CD4-positive, alpha-beta T cell treated with Interleukin-17A for 1 hour (primary cell): ENCODE measurements around the gene ZMYM3.

ENCODE experiments used
- DNase-seq: peaks from one replicate; pipeline ENCODE4 v3.0.0-alpha.2; 2020

ZMYM3 gene

DNA sequence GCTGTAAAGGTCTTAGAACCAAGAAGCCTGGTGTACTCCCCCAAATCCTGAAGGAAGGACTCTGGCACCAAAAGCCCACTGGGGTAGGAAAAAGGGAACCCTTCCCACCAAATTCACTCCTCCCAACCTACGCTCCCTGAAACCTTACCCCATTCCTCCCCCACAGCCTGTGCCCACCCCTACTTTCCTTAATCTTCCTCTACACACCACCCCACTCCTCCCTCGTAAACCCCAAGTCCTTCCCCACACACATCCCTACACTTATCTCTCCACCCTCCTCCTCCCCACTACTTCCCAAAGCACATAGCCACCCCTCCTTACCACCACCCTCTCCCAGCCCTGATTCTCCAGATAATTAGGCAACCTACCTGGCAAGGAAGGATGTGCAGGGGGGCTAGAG is 1.7 kb downstream of the ZMYM3 start:
- no peak for DNase-seq

DNA sequence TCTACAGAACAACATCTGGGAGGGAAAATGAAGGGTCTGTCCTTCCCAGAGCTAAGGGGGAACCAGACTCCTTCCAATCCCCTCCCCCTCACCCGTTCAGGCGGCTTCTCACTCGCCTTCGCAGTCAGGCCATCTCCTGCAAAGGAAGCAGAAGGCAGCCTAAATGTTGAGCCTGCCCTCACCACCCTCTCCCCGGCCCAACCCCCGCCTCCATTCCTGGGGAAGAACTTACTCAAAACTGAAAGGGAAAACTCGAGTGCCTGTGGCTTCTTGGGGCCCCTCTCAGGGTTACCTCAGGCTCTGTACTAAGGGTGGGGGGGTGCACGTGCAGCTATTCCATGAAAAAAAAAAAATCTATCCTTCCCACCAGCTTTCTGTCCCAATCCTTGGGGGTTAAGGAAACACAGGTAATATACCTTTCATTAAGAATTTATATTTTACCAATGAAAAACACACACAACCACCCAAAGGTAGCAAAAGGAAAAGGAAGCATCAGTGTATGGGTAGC is 2.4 kb downstream of the ZMYM3 start:
- DNase-seq, result no peak

DNA sequence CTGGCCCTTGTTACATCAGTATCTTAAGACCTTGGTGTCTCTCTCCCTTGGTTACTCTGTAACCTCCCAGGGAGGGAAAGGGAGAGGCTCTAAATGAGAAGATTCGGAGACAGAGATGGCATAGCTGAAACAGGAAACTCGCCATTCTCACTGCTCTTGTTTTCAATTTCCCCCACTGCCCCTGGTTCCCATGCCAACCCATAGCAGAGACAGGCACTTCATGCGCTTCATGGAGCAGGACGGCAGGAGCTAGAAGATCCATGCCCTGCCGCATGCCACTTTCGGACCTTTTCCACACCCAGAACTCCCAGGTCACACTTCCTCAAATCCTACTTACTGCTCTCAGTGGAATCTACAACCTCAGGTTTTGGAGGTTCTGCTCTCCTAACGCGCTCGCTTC is 3.1 kb downstream of the ZMYM3 start:
- no peak for DNase-seq

DNA sequence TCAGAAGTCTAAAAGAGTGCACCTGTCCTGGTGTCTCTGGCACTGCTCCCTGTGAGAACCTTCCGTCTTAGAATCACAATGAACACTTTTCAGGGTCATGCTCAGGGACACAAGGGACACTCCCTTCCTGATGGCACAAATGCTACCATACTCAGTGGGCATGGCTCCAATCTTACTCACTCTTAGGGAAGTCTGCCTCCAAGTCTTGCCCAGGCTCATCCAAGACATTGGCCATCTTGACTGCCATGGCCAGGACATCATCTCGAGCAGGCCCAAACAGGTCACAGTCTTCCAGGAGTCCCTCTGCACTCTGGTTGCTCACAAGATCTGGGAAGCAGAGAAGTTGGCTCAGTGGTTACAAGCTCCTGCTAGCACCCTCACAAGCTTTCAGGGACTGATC is 8.8 kb downstream of the ZMYM3 start:
- no peak for DNase-seq

DNA sequence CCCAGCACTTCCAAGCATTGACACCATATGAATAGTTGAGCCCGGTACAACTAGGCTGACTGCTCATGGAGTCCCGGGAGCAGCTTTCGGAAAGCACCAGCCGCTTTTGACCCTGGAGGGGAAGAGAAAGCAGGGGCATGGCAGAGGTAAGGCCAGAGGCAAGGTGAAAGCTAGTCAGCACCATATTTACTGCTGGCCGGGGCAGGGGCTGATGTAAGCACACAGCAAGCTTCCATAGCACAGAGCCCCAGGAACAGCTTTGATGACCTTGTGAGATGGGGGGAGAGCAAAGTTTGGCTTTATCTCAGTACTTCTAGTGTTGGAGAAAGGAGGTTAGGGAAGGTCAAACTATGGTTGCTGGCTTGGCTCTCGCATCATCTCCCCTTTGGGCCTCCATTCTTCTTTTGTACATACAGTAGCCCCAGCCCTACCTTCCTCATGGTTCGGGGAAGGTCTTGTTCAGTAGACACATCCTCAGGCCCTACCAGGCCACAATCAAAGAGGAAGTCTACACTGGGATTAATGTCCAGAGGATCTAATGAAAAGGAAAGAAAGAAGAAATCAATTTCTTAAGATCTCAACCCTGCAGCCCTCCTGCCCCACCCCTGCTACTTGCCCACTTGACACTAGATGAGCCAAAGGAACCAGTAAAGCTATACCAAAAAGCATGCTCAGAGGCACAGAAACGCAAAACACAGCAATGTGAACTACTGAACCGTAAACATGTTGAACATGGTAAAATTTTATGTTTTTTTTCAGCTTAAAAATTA is 9.4 kb downstream of the ZMYM3 start:
- DNase-seq, result no peak

DNA sequence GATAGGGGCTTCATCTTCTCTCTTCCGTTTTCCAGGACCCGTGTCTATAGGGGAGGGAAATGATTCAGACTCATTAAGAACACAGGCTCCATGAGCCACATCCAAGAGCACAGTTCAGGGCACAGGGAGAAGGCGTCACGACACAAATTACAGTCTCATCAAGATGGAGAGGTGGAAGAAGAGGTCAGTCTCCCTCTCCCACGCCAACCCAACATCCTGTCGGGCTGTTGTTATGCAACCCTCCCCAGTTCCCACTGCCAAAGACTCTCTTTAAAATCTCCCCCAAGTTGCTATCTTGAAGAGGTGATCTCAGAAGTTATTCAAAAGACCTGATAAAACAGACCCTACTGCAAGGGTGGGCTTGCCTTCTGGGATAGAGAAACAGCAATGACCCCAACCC is 12.6 kb downstream of the ZMYM3 start:
- no peak for DNase-seq

DNA sequence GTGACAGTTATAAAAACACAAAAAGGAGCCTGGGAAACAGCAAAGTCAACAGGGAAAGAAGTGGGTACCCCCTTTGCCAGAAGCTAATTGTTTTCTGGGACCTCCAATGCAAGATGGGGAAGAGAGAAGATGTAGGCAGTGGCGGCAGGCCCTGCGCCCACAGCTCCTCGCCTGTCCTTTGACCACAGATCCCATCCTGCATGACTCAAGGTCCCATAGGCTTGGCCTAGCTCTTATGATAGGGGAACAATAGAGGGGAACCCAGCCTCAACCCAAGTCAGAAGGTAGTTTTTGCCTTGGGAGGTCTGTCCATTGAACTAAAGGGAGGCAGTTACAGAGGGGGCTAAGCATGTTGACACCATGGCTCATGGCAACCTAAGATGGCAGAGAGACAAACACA is 14.2 kb downstream of the ZMYM3 start:
- DNase-seq, result no peak

DNA sequence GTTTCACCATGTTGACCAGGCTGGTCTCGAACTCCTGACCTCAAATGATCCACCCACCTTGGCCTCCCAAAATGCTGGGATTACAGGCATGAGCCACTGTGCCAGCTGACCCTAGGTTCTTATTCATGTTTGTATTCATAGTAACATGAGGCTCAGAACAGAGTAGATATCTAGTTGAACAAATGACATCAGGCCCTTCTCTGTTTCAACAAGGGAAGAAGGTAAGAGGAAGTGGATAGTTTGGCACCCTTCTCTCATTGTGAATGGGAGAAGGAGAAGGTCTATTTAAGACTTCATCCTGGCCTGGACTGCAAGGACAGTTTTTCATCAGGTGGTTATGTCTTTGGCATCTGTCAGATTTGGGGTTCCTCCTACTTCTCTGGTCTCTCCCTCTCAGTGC is 17.1 kb downstream of the ZMYM3 start:
- no peak for DNase-seq

DNA sequence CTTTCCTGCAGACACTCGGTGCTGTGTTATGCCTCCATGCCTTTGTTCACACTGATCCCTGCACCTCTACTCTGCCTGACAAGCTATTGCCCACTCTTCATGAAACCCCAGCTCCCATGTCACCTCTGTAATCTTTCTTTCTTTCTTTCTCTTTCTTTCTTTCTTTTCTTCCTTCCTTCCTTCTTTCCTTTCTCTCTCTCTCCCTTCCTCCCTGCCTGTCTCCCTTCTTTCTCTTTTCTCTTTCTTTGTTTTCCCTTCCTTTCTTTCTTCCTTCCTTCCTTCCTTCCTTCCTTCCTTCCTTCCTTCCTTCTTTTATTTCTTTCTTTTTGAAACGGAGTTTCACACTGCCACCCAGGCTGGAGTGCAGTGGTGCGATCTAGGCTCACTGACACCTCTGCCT is 18.5 kb downstream of the ZMYM3 start:
- DNase-seq, result no peak

DNA sequence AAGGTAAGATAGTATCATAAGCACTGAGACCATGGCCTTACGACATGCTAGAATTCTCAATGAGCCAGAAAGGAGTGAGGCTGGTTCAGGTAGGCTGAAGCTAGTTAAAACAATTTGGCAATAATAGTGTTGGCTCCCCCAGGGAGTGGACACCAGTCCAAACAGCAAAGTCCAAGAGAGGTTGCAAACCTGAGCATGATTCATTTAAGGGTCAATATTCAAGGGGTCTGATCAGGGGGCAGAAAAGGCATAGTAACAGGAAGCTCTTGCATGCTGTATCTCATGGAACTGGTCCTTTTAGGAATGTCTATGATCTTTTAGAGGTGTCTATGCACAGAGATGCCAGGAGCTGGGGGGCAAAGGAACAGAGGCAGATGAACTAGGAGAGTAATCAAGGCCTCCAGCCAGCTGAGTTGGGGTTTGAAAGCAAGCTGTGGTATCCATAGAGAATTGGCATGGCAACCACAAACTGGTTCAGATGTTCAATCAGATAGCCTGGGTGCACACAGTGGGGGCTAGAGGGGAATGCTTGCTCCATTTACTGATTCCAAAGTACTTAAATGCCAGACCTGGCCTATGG is 25.8 kb downstream of the ZMYM3 start:
- no peak for DNase-seq

DNA sequence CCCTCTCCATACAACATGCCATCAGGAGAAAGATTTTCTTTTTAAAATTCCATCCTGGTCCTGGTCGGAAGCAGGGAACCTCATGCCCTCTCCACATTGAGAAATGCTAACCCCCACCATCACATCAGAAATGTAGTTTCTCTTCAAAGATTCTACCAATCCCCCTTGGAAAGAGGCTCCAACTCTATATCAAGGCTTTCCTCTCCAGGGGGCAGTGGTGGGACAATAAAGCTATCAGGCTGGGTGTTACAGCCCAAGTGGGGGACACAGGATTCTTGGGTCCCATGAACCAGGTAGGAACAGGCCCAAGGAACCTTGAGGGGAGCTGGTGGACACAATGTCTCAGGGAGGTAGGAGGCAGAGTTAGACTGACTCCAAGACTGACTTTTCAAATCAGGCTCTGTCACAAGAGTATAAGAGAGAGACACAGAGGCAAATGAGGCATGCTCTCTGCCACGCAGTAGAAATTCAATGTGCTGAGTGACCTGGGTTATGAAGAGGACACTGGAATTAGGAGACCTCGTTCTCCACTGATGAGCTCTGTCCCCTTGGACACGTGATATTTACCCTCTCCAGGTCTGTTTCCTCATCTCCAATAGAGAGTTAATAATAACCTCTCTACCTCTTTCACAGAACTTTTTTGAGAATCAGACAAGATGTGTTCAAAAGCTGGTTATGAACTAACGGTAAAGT is 26.4 kb downstream of the ZMYM3 start:
- DNase-seq, result no peak

DNA sequence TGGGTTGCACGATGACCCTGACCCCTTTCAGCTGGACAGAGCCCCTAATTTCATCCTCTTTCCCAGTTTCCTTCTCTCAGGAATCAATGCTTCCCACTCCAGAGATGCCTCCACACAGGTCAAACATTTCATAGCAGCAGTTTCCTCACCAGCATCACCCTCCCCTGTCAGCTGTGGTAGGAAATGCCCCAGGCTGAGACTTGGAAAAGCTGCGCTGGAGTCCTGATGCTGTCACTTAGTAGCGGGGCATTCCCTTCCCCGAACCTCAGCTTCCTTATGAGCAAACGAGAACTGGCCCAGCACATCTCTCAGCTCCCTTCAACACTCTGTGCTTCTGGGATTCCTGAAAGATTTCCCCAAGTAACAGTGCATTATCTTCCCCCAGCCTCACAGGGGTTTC is 28.3 kb downstream of the ZMYM3 start:
- no peak for DNase-seq

DNA sequence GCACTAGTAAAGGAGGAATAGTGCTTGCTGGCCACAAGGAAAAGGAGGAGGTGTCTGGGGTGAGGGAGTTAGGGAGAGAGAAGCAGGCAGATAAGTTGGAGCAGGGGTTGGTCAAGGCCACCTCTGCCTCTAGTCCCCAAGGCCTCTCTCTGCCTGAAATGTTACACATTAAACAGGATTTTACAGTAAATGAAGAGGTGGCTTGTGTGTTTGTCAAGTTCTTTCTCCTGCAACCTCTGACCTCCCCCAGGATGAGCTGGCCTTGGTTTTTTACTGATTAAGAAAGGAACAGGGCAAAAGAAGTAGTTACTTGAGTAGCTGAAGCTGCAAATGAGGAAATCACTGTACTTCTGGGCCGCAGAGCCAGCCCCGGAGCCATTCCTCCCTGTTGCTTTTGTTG is 28.9 kb downstream of the ZMYM3 start:
- no peak for DNase-seq

DNA sequence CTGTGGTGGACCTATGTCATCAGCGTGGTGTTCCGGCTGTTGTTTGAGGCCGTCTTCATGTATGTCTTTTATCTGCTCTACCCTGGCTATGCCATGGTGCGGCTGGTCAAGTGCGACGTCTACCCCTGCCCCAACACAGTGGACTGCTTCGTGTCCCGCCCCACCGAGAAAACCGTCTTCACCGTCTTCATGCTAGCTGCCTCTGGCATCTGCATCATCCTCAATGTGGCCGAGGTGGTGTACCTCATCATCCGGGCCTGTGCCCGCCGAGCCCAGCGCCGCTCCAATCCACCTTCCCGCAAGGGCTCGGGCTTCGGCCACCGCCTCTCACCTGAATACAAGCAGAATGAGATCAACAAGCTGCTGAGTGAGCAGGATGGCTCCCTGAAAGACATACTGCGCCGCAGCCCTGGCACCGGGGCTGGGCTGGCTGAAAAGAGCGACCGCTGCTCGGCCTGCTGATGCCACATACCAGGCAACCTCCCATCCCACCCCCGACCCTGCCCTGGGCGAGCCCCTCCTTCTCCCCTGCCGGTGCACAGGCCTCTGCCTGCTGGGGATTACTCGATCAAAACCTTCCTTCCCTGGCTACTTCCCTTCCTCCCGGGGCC is 29.7 kb downstream of the ZMYM3 start:
- DNase-seq, result no peak

DNA sequence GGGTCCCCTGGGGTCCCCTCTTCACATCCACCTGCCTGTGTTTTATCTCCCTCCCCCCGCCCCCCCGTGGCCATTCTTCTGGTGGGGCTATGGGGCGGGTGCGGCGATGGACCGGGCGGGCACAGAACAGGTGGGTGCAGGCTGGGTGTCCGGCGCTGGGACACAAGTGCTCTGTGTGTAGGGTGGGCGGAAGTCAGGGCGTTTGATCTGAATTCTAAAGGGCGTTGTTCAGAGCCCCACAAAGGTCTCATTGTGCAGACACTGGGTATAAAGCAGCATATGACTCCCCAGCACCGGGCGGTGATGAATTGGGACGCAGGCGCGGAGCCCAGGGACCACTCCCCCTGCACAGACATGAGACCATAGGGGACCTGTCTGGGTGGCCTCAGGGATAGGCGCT is 31.0 kb downstream of the ZMYM3 start, which contains the start of gene GJB1:
TSS of gene GJB1 (plus strand) at position 296 of the 400 bp plus-strand sequence. CDS start 484 bp downstream, outside the sequence.
- DNase-seq, result no peak

DNA sequence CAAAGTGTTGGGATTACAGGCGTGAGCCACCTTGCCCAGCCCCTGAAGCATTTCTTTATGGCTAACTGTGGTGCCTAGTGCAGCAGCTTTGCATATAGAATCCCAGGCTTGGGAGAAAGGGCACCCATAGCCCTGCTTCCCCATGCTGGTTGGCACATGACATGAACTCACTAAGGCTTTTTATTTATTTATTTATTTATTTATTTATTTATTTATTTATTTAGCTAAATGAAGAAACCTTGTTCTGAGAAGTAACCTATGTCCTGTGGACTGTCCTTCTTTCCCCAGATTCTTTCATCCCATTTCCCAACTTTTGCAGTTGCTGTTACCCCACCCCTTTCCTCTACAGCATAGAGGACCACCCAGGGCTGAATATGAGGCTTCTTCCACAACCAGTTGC is 32.8 kb downstream of the ZMYM3 start:
- DNase-seq, result no peak

DNA sequence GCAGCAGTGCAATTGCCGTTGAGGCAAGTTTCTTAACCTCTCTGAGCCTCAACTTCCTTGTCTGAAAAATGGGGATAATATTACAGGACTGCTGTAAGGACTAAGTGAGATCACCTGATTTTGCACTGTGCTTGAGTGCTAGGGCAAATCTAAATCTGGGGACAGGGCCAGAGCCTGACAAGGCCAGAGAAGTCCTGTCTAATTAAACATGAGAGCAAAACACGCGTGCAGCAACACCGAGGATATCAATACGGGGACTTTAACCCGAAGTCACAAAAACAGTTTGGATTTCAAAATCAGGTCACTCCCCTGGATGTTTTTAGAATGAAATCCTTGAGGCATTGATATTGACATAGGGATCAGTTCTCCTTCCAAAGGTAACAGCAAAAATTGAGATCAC is 36.6 kb downstream of the ZMYM3 start:
- DNase-seq, result no peak

DNA sequence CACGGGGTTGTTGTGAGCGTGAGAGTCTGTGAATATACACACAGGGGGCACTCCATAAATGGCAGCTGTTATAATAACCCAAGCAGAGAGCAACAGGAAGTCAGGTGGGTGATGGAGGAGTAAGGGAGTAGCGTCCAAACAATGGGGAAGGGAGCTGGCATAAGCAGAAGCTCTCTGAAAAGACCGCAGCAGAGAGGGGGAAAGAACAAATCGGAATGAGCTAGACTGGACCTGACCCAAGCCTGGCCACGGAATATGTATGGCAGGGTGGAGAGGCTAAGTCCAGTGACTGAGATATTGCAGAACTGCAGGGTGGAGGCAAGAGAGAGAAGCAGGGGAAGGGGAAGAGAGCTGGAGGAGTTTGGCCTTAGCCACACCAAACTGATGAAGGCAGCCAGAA is 37.5 kb downstream of the ZMYM3 start:
- DNase-seq, result no peak

DNA sequence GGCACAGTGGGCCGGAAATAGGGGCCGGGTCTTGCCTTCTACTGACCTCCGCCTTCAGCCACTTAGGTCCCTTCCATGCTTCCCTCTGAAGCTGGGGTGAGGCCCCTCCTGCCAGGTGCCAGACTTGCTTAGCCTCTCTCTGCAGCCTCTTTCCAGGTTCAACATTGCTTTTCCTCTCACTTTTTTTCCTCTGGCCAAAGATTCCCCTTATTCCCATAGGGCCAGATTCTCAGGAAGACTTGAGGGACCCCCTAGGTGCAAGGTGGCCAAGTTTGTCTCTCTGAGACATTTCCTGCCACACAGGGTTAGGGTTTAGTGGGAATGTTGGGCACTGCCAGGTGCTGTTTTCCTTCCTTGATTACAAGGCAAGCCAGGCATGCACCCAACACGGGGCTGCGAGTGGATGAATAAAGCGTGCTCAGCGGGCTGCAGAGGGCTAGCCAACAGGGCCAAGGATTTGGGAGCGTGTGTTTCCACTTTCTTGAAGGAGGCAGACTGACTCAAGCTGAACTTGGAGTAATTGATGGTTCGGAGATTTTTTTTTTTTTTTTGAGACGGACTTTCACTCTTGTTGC is 38.5 kb downstream of the ZMYM3 start:
- no peak for DNase-seq

DNA sequence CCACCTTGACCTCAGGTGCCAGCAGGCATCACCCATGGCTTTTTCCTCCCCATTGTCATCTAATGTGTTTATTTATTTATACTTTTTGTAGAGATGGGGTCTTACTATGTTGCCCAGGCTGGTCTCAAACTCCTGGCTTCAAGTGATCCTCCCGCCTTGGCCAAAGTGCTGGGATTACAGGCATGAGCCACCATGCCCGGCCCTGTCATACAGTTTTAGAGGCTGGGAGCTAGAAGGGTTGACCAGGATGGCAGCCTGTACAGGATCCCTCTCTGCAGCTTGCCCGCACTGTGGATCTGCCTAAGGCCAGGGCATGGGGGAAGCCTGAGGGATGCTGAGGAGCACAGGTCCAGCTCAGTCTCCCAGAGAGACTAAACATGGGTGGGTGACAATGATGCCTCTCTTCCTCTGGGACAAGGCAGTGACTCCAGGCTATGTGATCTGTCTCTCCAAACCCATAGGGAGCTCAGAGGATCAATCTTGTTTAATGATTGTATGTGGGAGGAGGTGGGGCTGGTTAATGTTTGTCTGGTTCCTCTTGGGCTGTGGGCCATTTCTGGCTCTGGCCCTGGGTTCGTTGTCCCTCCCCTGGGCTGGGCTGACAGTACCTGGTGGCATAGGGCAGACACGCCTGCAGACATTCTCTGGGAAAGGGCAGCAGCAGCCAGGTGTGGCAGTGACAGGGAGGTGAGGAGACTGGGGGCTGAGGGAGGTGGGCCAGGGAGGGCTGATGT is 39.2 kb downstream of the ZMYM3 start:
- no peak for DNase-seq

DNA sequence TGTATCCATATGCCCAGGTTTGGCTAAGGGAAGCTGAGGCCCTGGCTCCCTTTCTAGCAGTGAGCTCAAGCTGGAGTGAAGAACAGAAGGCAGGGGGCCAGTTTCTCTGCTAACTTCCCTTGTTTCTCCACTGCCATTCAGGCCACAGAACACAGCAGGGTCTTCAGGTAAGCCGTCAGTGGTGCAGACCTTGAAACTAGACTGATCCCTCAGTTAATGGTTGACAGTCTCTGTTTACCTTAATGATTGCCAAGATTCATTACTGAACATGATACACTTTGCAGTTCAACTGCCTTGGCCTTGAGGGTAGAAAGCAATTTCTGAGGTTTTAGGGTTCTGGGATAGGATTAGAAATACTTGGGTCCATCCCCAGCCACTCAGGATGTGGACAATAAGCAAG is 39.8 kb downstream of the ZMYM3 start:
- DNase-seq, result no peak

DNA sequence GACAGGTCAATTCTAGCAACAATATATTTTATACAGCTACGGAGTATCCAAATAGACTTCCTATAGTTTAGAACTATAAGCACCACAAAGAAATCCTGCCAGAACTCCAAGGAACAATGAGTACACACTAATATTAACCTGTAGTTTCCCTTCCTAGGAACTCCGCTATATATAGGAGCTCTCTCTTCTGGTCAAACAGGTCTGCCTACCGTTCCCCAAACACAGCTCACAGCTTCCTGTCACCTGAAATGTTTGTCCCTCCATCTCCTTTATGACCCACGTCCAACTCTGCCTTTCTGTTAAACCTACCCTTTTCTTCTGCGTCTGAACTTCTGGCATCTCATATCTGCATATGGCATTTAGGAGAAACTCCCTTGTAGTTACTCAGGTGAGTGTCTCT is 41.4 kb downstream of the ZMYM3 start:
- DNase-seq, result no peak

DNA sequence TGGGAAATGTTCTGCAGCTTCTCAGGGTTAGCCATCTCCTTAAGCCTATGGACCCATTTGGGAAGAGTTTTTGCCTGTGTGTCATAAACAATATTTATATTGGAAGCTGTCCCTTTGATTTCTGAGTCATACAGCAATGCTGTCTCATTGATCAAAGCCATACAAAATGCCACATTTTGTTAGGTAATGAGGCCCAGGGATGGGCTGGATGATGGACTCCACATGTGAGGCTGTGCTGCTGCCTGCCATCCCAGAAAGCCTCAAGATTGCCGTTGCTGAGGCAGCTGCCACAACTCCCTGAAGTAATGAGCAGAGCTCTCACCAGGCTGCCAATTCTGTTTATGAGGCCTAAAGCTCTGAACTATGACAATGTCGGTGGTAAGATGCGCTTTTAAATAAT is 43.1 kb downstream of the ZMYM3 start:
- DNase-seq, result no peak
